ENCODE data around the gene PTGER3.

Gene PTGER3

DNA sequence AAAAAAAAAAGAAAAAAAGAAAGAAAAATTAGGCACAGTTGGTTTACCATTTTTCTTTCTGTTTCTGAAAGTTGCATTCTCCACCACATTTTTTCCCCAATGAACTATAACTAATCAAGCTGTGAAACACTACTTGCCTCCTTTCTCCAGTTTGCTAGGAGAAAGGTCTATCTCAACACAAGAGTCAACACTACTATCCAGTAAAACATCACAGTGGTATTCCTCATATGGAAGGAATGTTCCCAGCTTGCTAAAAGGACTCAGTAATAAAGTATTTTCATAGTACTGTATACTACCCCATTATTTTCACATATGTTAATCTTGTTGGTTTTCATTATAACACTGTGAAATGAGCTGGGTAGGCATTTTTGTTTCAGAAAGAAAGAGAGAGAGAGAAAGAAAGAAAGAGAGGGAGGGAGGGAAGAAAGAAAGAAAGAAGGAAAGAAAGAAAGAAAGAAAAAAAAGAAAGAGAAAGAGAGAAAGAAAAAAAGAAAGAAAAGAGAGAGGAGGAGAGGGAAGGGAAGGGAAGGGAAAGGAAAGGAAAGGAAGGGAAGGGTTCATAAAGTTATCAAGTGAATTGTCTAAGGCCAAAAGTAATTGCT, 7.9 kb downstream of the PTGER3 start:
- FAIRE-seq (no peak), DNase-seq (ENCODE audit: insufficient read length, low spot score) (no peak)
- no peak for TF ChIP-seq POLR2AphosphoS5 (IDR thresholded peaks at IDR 0.05; ENCODE audit: low read depth, low read length)
- no peak for TF ChIP-seq PAX5 (IDR thresholded peaks at IDR 0.05; ENCODE audit: insufficient read depth, low read length, severe bottlenecking)
- TF ChIP-seq POU2F2 (IDR thresholded peaks at IDR 0.05; ENCODE audit: low read depth, low read length), result no peak
- TF ChIP-seq POLR2A (IDR thresholded peaks at IDR 0.05; ENCODE audit: low read depth, low read length), result no peak
- TF ChIP-seq SPI1 (IDR thresholded peaks at IDR 0.05; ENCODE audit: low read depth, low read length), result no peak
- TF ChIP-seq TAF1 (IDR thresholded peaks at IDR 0.05; ENCODE audit: low read depth, low read length), result no peak

GRCh38 chr1:71038942-71039341, 8.7 kb downstream of the PTGER3 start:
- FAIRE-seq, result no peak
- no peak for TF ChIP-seq TAF1 (IDR thresholded peaks at IDR 0.05; ENCODE audit: low read depth, low read length)
- TF ChIP-seq POLR2AphosphoS5 (IDR thresholded peaks at IDR 0.05; ENCODE audit: low read depth, low read length), result no peak
- TF ChIP-seq POU2F2 (IDR thresholded peaks at IDR 0.05; ENCODE audit: low read depth, low read length), result no peak
- no peak for TF ChIP-seq PAX5 (IDR thresholded peaks at IDR 0.05; ENCODE audit: insufficient read depth, low read length, severe bottlenecking)
- no peak for TF ChIP-seq POLR2A (IDR thresholded peaks at IDR 0.05; ENCODE audit: low read depth, low read length)
- TF ChIP-seq SPI1 (IDR thresholded peaks at IDR 0.05; ENCODE audit: low read depth, low read length), result no peak
- no peak for DNase-seq (ENCODE audit: insufficient read length, low spot score)

DNA sequence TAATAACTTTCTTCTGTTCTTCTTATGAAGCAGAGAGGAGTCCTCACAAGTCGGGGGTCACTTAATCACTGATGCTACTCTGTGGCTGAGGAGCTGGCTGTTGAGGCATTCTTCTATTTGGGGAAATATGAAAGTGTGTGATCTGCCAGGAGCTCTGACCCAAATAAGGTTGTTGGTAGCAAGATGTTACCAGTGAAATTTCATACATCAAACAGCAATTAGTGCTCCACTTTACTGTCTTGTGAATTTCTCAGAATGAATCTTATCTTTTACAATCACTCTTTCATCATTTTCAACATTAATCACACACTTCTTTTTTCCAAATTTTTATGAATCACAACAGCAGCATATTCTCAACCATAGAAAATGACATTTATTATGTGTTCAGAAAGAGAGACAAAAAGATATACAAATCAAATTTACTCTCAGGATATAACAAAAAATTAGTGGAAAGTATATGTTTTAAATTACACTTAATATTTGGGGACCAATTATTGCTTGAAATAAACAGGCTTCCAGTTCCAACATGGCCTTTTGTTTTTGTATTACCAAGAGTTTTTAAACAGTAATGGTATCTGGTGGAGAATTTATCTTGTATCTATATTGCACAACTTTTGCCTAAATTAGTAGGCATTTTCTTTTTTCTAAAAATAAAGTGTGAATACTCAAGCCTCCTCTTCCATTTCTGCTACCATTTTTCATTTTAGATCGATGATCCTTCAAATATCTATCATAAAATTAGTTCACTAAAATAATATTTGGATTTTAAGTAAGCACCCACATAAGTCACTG, 9.6 kb downstream of the PTGER3 start:
- DNase-seq (ENCODE audit: insufficient read length, low spot score) (no peak), FAIRE-seq (no peak)
- TF ChIP-seq TAF1 (IDR thresholded peaks at IDR 0.05; ENCODE audit: low read depth, low read length) (no peak), POLR2A (IDR thresholded peaks at IDR 0.05; ENCODE audit: low read depth, low read length) (no peak), SPI1 (IDR thresholded peaks at IDR 0.05; ENCODE audit: low read depth, low read length) (no peak), POLR2AphosphoS5 (IDR thresholded peaks at IDR 0.05; ENCODE audit: low read depth, low read length) (no peak), PAX5 (IDR thresholded peaks at IDR 0.05; ENCODE audit: insufficient read depth, low read length, severe bottlenecking) (no peak), POU2F2 (IDR thresholded peaks at IDR 0.05; ENCODE audit: low read depth, low read length) (no peak)

GRCh38 chr1:71037066-71037465, 10.6 kb downstream of the PTGER3 start:
- TF ChIP-seq POU2F2 (IDR thresholded peaks at IDR 0.05; ENCODE audit: low read depth, low read length) (no peak), POLR2A (IDR thresholded peaks at IDR 0.05; ENCODE audit: low read depth, low read length) (no peak), POLR2AphosphoS5 (IDR thresholded peaks at IDR 0.05; ENCODE audit: low read depth, low read length) (no peak), TAF1 (IDR thresholded peaks at IDR 0.05; ENCODE audit: low read depth, low read length) (no peak), SPI1 (IDR thresholded peaks at IDR 0.05; ENCODE audit: low read depth, low read length) (no peak), PAX5 (IDR thresholded peaks at IDR 0.05; ENCODE audit: insufficient read depth, low read length, severe bottlenecking) (no peak)
- DNase-seq (ENCODE audit: insufficient read length, low spot score) (no peak), FAIRE-seq (no peak)

GRCh38 chr1:71033136-71033535, 14.5 kb downstream of the PTGER3 start:
- no peak for FAIRE-seq
- TF ChIP-seq PAX5 (IDR thresholded peaks at IDR 0.05; ENCODE audit: insufficient read depth, low read length, severe bottlenecking), result no peak
- TF ChIP-seq POLR2AphosphoS5 (IDR thresholded peaks at IDR 0.05; ENCODE audit: low read depth, low read length), result no peak
- TF ChIP-seq POLR2A (IDR thresholded peaks at IDR 0.05; ENCODE audit: low read depth, low read length), result no peak
- no peak for TF ChIP-seq TAF1 (IDR thresholded peaks at IDR 0.05; ENCODE audit: low read depth, low read length)
- TF ChIP-seq SPI1 (IDR thresholded peaks at IDR 0.05; ENCODE audit: low read depth, low read length), result no peak
- TF ChIP-seq POU2F2 (IDR thresholded peaks at IDR 0.05; ENCODE audit: low read depth, low read length), result no peak
- no peak for DNase-seq (ENCODE audit: insufficient read length, low spot score)

DNA sequence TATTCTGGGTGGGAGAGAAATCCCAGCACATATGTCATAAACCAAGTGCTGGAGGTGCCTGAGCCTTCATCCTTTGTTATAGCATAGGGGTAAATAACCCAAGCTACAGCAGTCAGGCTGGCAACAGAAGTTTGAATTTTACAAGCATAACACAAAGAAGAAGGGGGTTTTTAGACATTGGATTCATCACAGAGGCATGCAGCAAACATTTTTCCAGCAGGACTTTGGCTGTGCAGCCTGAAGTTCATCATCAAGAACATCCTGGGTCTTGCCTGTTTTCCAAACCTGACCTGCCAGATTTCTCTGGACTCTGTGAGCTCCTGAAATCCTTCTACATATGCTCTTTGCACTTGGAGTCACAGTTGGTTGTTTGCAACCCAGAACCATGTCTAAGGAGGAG, 16.2 kb downstream of the PTGER3 start:
- DNase-seq (ENCODE audit: insufficient read length, low spot score) (no peak), FAIRE-seq (no peak)
- no peak for TF ChIP-seq TAF1 (IDR thresholded peaks at IDR 0.05; ENCODE audit: low read depth, low read length)
- TF ChIP-seq POLR2A (IDR thresholded peaks at IDR 0.05; ENCODE audit: low read depth, low read length), result no peak
- TF ChIP-seq POU2F2 (IDR thresholded peaks at IDR 0.05; ENCODE audit: low read depth, low read length), result no peak

DNA sequence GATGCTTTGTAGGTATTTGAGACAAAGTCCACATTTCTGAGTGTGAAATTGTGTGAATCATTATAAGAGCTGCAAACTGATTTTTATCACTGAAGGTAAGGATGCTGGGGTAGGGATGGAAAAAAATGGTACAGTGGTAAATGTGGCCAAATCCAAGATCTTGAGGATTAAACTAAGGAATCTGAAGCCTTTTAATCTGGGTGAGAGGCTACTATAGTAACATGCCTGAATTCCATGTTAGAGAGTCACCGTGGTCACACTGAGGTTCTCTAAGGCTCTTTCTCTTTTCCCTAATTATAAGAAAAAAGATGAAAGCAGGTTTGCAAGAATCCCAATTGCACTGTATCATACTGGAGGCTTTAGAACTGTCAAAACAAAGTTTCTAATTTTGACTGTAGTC, 17.6 kb downstream of the PTGER3 start:
- DNase-seq (ENCODE audit: insufficient read length, low spot score) (no peak), FAIRE-seq (no peak)
- no peak for TF ChIP-seq POLR2AphosphoS5 (IDR thresholded peaks at IDR 0.05; ENCODE audit: low read depth, low read length)
- no peak for TF ChIP-seq POU2F2 (IDR thresholded peaks at IDR 0.05; ENCODE audit: low read depth, low read length)
- TF ChIP-seq SPI1 (IDR thresholded peaks at IDR 0.05; ENCODE audit: low read depth, low read length), result no peak
- TF ChIP-seq TAF1 (IDR thresholded peaks at IDR 0.05; ENCODE audit: low read depth, low read length), result no peak
- TF ChIP-seq POLR2A (IDR thresholded peaks at IDR 0.05; ENCODE audit: low read depth, low read length), result no peak
- no peak for TF ChIP-seq PAX5 (IDR thresholded peaks at IDR 0.05; ENCODE audit: insufficient read depth, low read length, severe bottlenecking)

- TF ChIP-seq POU2F2 (IDR thresholded peaks at IDR 0.05; ENCODE audit: low read depth, low read length) (no peak), PAX5 (IDR thresholded peaks at IDR 0.05; ENCODE audit: insufficient read depth, low read length, severe bottlenecking) (no peak), POLR2A (IDR thresholded peaks at IDR 0.05; ENCODE audit: low read depth, low read length) (no peak), TAF1 (IDR thresholded peaks at IDR 0.05; ENCODE audit: low read depth, low read length) (no peak)
- DNase-seq (ENCODE audit: insufficient read length, low spot score) (no peak), FAIRE-seq (no peak)
These were observed 18.6 kb downstream of the PTGER3 start for GRCh38 chr1:71028981-71029380.

- TF ChIP-seq PAX5 (IDR thresholded peaks at IDR 0.05; ENCODE audit: insufficient read depth, low read length, severe bottlenecking), result no peak
- no peak for TF ChIP-seq SPI1 (IDR thresholded peaks at IDR 0.05; ENCODE audit: low read depth, low read length)
- TF ChIP-seq POLR2AphosphoS5 (IDR thresholded peaks at IDR 0.05; ENCODE audit: low read depth, low read length), result no peak
- no peak for TF ChIP-seq POLR2A (IDR thresholded peaks at IDR 0.05; ENCODE audit: low read depth, low read length)
- TF ChIP-seq TAF1 (IDR thresholded peaks at IDR 0.05; ENCODE audit: low read depth, low read length), result no peak
- TF ChIP-seq POU2F2 (IDR thresholded peaks at IDR 0.05; ENCODE audit: low read depth, low read length), result no peak
- FAIRE-seq, result no peak
These were observed 19.6 kb downstream of the PTGER3 start for GRCh38 chr1:71027991-71028390.

More at GRCh38 chr1:71027991-71028390, 19.6 kb downstream of the PTGER3 start:
- no peak for DNase-seq (ENCODE audit: insufficient read length, low spot score)

Data from GM12891 (cell line).